Subcutaneous abdominal adipose tissue (tissue), 5 donors: ENCODE results near the gene PLD4.
"Not testable (repeated sequence)": the region's sequence is repeated elsewhere in the genome, so short reads cannot be mapped to it uniquely, and the experiment has no call there.

Experiments used
- H3K27ac ChIP-seq: one replicate; pipeline ENCODE4 v1.7.0; 2013; ENCODE audit warnings: low read depth, mild to moderate bottlenecking, inconsistent platforms, low read length, moderate library complexity
- H3K27me3 ChIP-seq, 5 donors: one replicate each; pipeline ENCODE4 v1.7.0; 2013; ENCODE audit warnings: low read length in 5 of 5, inconsistent platforms in 1 of 5; ENCODE audit not compliant: control insufficient read depth in 5 of 5, insufficient read depth in 4 of 5
- H3K36me3 ChIP-seq, 5 donors: one replicate each; pipeline ENCODE4 v1.7.0; 2013; ENCODE audit warnings: low read length in 5 of 5; ENCODE audit not compliant: control insufficient read depth in 5 of 5, insufficient read depth in 5 of 5
- H3K4me1 ChIP-seq, 5 donors: one replicate each; pipeline ENCODE4 v1.7.0; 2013; ENCODE audit warnings: low read length in 5 of 5, mild to moderate bottlenecking in 3 of 5, moderate library complexity in 1 of 5; ENCODE audit not compliant: control insufficient read depth in 5 of 5, insufficient read depth in 5 of 5
- H3K4me3 ChIP-seq, 5 donors: one replicate each; pipeline ENCODE4 v1.7.0; 2013; ENCODE audit warnings: low read length in 5 of 5, low read depth in 1 of 5
- H3K9ac ChIP-seq, 5 donors: one replicate each; pipeline ENCODE4 v1.7.0; 2013; ENCODE audit warnings: low read length in 5 of 5, mild to moderate bottlenecking in 4 of 5, moderate library complexity in 3 of 5
- H3K9me3 ChIP-seq, 5 donors: one replicate each; pipeline ENCODE4 v1.7.0; 2013; ENCODE audit warnings: low read length in 5 of 5; ENCODE audit not compliant: control insufficient read depth in 5 of 5
- donor health status: healthy.
- donor health status: healthy.
- donor health status: healthy.
- donor health status: healthy.
- donor health status: healthy.

PLD4 gene

DNA sequence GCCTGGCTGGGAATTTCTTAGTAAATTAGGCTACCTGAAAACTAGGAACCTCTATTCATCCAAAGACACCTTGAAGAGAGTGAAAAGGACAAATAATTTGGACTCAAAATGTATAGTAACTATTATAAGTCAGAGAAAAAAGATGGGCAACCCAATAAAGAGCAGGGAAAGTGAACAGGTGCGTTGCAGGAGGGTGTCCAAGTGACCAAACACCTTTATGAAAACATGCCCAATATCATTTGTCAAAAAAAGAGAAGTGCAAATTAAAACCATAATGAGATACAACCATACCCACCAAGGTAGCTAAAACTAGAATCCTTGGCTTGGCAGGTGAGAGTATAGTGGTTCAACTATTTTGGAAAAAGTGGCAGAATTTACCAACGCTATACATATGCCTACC is 24.9 kb upstream of the PLD4 start:
- Histone ChIP-seq H3K9me3 (no peaks in the 10 kb centered on the region), H3K27ac (no peak overlapping the region), H3K4me3 (no peak overlapping the region), H3K4me1 (peaks cover 7 to 29% (median 15%) of the 10 kb centered on the region in 5 donors), H3K36me3 (peaks cover 0 to under 1% (median 0%) of the 10 kb centered on the region in 5 donors), H3K9ac (no peak overlapping the region), H3K27me3 (peaks cover 0 to 2% (median 0%) of the 10 kb centered on the region in 5 donors)

DNA sequence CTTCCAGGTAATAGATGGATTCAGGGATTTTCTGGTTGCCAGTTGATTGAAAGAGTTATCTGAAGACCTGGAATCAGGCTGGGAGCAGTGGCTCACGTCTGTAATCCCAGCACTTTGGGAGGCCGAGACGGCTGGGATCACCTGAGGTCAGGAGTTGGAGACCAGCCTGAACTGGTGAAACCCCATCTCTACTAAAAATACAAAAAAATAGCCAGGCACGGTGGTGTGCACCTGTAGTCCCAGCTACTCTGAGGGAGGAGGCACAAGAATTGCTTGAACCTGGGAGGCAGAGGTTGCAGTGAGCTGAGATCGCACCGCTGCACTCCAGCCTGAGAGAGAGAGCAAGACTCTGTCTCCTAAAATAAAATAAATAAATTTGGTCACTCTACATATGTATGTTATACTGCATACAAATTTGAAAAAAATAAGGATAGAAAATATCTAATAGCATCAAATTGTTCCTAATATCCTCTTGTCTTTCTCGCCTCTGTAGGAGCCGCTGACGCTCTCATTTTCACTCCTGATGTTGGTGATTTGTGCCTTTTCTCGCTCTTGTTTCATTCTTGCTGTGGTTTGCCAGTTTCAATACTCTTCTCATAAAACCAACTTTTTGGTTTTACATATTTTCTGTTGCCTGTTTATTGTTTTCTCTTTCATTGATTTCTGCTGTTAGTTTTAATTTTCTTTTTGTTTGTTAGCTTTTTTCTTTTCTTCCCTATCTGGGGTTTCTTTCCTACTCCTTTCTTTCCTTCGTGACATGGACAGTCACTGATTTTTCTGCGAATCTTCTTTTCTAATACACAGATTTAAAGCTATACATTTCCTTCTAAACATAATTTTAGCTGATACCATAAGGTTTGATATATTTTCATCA is 23.8 kb upstream of the PLD4 start:
- Histone ChIP-seq H3K4me3 (no peak overlapping the region), H3K9ac (no peak overlapping the region), H3K9me3 (no peaks in the 10 kb centered on the region), H3K4me1 (peaks cover 7 to 21% (median 8%) of the 10 kb centered on the region in 5 donors), H3K27ac (no peak overlapping the region), H3K36me3 (no peaks in the 10 kb centered on the region), H3K27me3 (peaks cover 0 to 4% (median 0%) of the 10 kb centered on the region in 5 donors)

DNA sequence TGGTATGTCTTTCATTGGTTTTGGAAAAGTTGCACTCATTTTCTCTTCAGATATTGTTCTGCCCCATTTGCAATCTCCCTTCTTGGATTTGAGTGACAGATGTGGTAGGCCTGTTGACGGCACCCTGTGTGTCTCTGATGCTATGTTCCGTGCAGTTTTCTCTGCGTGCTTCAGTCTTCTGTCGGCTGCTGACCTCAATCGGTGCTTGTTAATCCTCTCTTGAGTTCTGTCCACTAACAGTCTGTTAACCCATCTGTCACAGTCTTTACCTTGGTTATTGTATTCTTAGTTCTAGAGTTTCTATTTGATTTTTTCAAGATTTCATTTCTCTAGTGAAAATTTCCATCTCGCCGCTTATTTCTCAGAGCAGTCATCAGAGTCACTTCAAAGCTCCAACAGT is 20.7 kb upstream of the PLD4 start:
- peaks cover 0 to 4% (median 0%) of the 10 kb centered on the region in 5 donors for H3K27me3 ChIP-seq
- H3K36me3 ChIP-seq, result no peaks in the 10 kb centered on the region
- H3K27ac ChIP-seq, result no peak overlapping the region
- no peak overlapping the region for H3K9ac ChIP-seq
- no peaks in the 10 kb centered on the region for H3K9me3 ChIP-seq
- H3K4me1 ChIP-seq, result peaks cover 2 to 4% (median 3%) of the 10 kb centered on the region in 5 donors
- H3K4me3 ChIP-seq, result no peak overlapping the region

DNA sequence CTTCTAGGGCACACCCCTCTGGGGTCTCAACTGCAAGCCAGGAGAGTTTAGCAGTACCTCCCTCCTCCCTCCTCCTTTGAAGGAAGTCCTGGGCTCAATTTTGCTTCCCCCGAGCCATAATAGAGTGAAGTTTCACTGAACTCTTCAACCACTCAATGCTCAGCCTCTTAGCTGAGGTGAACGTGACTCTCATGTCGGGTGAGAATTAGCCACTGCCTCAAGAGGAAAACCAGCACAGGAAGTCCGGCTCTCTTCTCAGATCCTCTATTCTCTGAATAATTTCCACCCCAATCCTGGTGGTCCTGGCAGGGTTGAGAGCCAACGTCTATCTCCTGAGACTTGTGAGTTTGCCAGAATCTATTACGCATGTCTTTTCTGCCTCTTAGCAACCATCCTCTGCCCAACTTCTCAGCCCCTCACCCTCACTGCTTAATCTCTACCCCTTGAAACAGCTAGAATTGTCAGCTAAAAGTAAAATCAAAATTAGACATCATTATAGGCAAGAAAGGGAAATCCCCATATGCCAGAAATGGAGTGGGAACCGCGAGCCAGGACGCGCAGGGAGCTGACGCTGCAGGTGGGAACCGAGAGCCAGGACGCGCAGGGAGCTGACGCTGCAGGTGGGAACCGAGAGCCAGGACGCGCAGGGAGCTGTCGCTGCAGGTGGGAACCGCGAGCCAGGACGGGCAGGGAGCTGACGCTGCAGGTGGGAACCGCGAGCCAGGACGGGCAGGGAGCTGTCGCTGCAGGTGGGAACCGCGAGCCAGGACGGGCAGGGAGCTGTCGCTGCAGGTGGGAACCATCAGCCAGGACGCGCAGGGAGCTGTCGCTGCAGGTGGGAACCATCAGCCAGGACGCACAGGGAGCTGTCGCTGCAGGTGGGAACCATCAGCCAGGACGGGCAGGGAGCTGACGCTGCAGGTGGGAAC is 19.8 kb upstream of the PLD4 start:
- H3K9me3 ChIP-seq, H3K9ac ChIP-seq, H3K27me3 ChIP-seq, H3K4me1 ChIP-seq, H3K4me3 ChIP-seq, H3K27ac ChIP-seq, H3K36me3 ChIP-seq: not testable (repeated sequence)

DNA sequence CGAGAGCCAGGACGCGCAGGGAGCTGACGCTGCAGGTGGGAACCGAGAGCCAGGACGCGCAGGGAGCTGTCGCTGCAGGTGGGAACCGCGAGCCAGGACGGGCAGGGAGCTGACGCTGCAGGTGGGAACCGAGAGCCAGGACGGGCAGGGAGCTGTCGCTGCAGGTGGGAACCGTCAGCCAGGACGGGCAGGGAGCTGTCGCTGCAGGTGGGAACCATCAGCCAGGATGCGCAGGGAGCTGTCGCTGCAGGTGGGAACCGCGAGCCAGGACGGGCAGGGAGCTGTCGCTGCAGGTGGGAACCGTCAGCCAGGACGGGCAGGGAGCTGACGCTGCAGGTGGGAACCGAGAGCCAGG is 19.1 kb upstream of the PLD4 start:
- H3K4me1 ChIP-seq, H3K4me3 ChIP-seq, H3K36me3 ChIP-seq, H3K27me3 ChIP-seq, H3K9me3 ChIP-seq, H3K9ac ChIP-seq, H3K27ac ChIP-seq: not testable (repeated sequence)

DNA sequence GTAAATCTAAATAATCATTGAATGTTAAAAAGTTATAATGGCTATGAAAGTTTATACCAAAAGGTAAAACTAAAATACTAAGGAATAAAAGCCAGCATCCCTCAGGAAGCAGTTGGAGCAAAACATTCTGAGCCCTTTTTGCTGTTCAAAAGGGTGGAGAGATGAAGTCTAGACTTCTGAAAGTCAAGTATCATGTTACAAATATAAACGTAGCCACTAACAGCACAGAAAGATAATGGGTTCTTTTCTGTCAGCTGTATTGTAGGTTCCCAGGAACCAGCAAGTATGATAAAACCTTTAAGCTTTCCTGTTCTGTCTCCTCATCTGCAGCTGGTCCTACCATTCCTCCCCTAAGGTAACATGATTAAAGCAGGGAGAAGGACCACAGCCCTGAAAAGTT is 16.4 kb upstream of the PLD4 start:
- no peaks in the 10 kb centered on the region for H3K4me1 ChIP-seq
- no peak overlapping the region for H3K4me3 ChIP-seq
- peaks cover 0 to 4% (median 0%) of the 10 kb centered on the region in 5 donors for H3K27me3 ChIP-seq
- peaks cover 4 to 7% (median 5%) of the 10 kb centered on the region in 5 donors for H3K9me3 ChIP-seq
- H3K27ac ChIP-seq, result no peak overlapping the region
- no peak overlapping the region for H3K9ac ChIP-seq
- H3K36me3 ChIP-seq, result no peaks in the 10 kb centered on the region

DNA sequence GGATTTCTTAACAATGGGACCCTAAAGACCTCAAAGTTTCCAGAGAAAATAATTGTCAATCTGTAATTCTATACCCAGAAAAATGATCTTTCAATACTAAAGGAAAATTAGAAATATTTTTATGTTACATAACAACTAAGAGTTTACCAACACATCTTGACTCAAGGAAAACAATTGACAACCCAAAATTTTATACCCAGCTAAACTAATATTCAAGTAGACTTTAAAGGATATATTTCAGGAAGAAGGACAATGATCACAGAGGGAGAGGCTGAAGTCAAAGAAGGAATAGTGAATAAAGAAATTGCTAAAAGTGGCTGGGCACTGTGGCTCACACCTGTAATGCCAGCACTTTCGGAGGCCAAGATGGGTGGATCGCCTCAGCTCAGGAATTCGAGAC is 12.6 kb upstream of the PLD4 start:
- Histone ChIP-seq H3K27me3 (no peaks in the 10 kb centered on the region), H3K9me3 (peaks cover 4 to 7% (median 5%) of the 10 kb centered on the region in 5 donors), H3K4me1 (no peaks in the 10 kb centered on the region), H3K27ac (no peak overlapping the region), H3K9ac (no peak overlapping the region), H3K4me3 (no peak overlapping the region), H3K36me3 (no peaks in the 10 kb centered on the region)

DNA sequence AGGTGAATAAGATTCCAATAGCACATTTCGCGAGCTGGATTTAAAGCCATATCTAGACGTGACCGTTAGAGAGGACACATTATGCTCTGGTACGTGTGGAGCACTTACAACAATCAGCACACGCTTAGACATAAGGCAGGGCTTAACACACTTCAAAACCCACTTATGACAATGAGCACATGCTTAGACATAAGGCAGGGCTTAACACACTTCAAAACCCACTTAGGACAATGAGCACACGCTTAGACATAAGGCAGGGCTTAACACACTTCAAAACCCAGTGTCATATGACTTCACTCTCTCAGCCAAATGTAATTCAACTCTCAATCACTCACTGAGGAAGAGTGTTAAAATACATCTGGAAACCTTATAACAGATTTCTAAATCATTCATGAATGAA is 11.2 kb upstream of the PLD4 start:
- no peak overlapping the region for H3K27ac ChIP-seq
- H3K4me1 ChIP-seq, result no peaks in the 10 kb centered on the region
- no peaks in the 10 kb centered on the region for H3K36me3 ChIP-seq
- no peak overlapping the region for H3K4me3 ChIP-seq
- peaks cover 4 to 7% (median 5%) of the 10 kb centered on the region in 5 donors for H3K9me3 ChIP-seq
- no peaks in the 10 kb centered on the region for H3K27me3 ChIP-seq
- no peak overlapping the region for H3K9ac ChIP-seq

DNA sequence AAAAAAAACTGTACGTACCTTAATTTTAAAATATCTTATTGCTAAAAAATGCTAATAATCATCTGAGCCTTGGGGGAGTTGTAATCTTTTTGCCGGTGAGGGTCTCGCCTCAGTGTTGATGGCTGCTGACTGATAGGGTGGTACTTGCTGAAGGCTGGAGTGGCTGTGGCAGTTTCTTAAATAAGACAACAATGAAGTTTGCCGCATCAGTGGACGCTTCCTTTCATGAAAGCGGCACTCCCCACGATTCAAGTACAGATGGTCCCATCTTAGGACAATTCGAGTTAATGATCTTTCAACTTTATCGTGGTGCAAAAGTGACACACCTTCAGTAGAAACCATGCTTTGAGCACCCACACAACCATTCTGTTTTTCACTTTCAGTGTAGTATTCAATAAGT is 7.6 kb upstream of the PLD4 start:
- no peak overlapping the region for H3K27ac ChIP-seq
- H3K4me1 ChIP-seq, result no peaks in the 10 kb centered on the region
- no peak overlapping the region for H3K9ac ChIP-seq
- no peak overlapping the region for H3K4me3 ChIP-seq
- peaks cover 0 to 2% (median 2%) of the 10 kb centered on the region in 5 donors for H3K9me3 ChIP-seq
- H3K36me3 ChIP-seq, result no peaks in the 10 kb centered on the region
- no peaks in the 10 kb centered on the region for H3K27me3 ChIP-seq

DNA sequence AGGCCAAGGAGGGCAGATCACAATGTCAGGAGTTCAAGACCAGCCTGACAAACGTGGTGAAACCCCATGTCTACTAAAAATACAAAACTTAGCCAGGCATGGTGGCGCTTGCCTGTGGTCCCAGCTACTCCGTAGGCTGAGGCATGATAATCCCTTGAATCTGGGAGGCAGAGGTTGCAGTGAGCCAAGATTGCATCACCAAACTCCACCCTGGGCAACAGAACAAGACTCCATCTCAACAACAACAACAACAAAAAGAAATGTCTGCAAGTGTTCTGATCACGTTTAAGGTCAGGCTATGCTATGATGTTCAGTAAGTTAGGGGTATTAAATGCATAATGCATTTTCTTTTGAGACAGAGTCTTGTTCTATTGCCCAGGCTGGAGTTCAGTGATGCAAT is 6.7 kb upstream of the PLD4 start:
- H3K36me3 ChIP-seq, result no peaks in the 10 kb centered on the region
- H3K27me3 ChIP-seq, result no peaks in the 10 kb centered on the region
- H3K9me3 ChIP-seq, result no peaks in the 10 kb centered on the region
- no peak overlapping the region for H3K4me3 ChIP-seq
- no peaks in the 10 kb centered on the region for H3K4me1 ChIP-seq
- no peak overlapping the region for H3K9ac ChIP-seq
- no peak overlapping the region for H3K27ac ChIP-seq
